ENCODE results near the gene DLX4. TPM values are rescaled to one million over a fixed set of nuclear protein-coding genes. Genes with fewer than 3 reads are reported as not detected.

Gene DLX4
- total RNA-seq, 1 donor from 2014 or later: not detected

GRCh38 chr17:49930880-49931279 lies 38.1 kb upstream of the DLX4 start:
- no peaks in the 10 kb centered on the region for H3K36me3 ChIP-seq (ENCODE audit: control insufficient read depth in 3 of 3, insufficient read depth in 3 of 3, low read length in 3 of 3)
- H3K9me3 ChIP-seq (ENCODE audit: control insufficient read depth in 3 of 3, low read length in 3 of 3): no peaks in the 10 kb centered on the region
- no peak overlapping the region for H3K9ac ChIP-seq (ENCODE audit: low read depth in 1 of 3, low read length in 3 of 3)
- H3K4me3 ChIP-seq (ENCODE audit: low read length in 3 of 3): no peak overlapping the region
- peaks cover 0 to 11% (median 5%) of the 10 kb centered on the region in 3 donors for H3K4me1 ChIP-seq (ENCODE audit: control insufficient read depth in 3 of 3, insufficient read depth in 3 of 3, low read length in 3 of 3)
- H3K27ac ChIP-seq (ENCODE audit: low read depth, low read length): no peak overlapping the region
- peaks cover 24 to 56% (median 45%) of the 10 kb centered on the region in 3 donors for H3K27me3 ChIP-seq (ENCODE audit: control insufficient read depth in 3 of 3, insufficient read depth in 3 of 3, low read length in 3 of 3)

- Histone ChIP-seq H3K36me3 (ENCODE audit: control insufficient read depth in 3 of 3, insufficient read depth in 3 of 3, low read length in 3 of 3) (no peaks in the 10 kb centered on the region), H3K4me1 (ENCODE audit: control insufficient read depth in 3 of 3, insufficient read depth in 3 of 3, low read length in 3 of 3) (peaks cover 0 to 8% (median 5%) of the 10 kb centered on the region in 3 donors), H3K4me3 (ENCODE audit: low read length in 3 of 3) (no peak overlapping the region), H3K27me3 (ENCODE audit: control insufficient read depth in 3 of 3, insufficient read depth in 3 of 3, low read length in 3 of 3) (peaks cover 24 to 52% (median 45%) of the 10 kb centered on the region in 3 donors), H3K9me3 (ENCODE audit: control insufficient read depth in 3 of 3, low read length in 3 of 3) (no peaks in the 10 kb centered on the region), H3K9ac (ENCODE audit: low read depth in 1 of 3, low read length in 3 of 3) (no peak overlapping the region), H3K27ac (ENCODE audit: low read depth, low read length) (no peak overlapping the region)
Observed at GRCh38 chr17:49931416-49932137, 37.4 kb upstream of the DLX4 start.

- Histone ChIP-seq H3K36me3 (ENCODE audit: control insufficient read depth in 3 of 3, insufficient read depth in 3 of 3, low read length in 3 of 3) (no peaks in the 10 kb centered on the region), H3K4me1 (ENCODE audit: control insufficient read depth in 3 of 3, insufficient read depth in 3 of 3, low read length in 3 of 3) (peaks cover 0 to 2% (median under 1%) of the 10 kb centered on the region in 3 donors), H3K27me3 (ENCODE audit: control insufficient read depth in 3 of 3, insufficient read depth in 3 of 3, low read length in 3 of 3) (peaks cover 24 to 46% (median 45%) of the 10 kb centered on the region in 3 donors), H3K9ac (ENCODE audit: low read depth in 1 of 3, low read length in 3 of 3) (no peak overlapping the region), H3K4me3 (ENCODE audit: low read length in 3 of 3) (no peak overlapping the region), H3K9me3 (ENCODE audit: control insufficient read depth in 3 of 3, low read length in 3 of 3) (no peaks in the 10 kb centered on the region), H3K27ac (ENCODE audit: low read depth, low read length) (no peak overlapping the region)
Observed at GRCh38 chr17:49932138-49932723, 36.8 kb upstream of the DLX4 start.

- Histone ChIP-seq H3K9me3 (ENCODE audit: control insufficient read depth in 3 of 3, low read length in 3 of 3) (no peaks in the 10 kb centered on the region), H3K27me3 (ENCODE audit: control insufficient read depth in 3 of 3, insufficient read depth in 3 of 3, low read length in 3 of 3) (peaks cover 24 to 46% (median 42%) of the 10 kb centered on the region in 3 donors), H3K27ac (ENCODE audit: low read depth, low read length) (no peak overlapping the region), H3K9ac (ENCODE audit: low read depth in 1 of 3, low read length in 3 of 3) (no peak overlapping the region), H3K4me1 (ENCODE audit: control insufficient read depth in 3 of 3, insufficient read depth in 3 of 3, low read length in 3 of 3) (no peaks in the 10 kb centered on the region), H3K4me3 (ENCODE audit: low read length in 3 of 3) (no peak overlapping the region), H3K36me3 (ENCODE audit: control insufficient read depth in 3 of 3, insufficient read depth in 3 of 3, low read length in 3 of 3) (no peaks in the 10 kb centered on the region)
Observed at GRCh38 chr17:49932901-49933300, 36.1 kb upstream of the DLX4 start.

- H3K27me3 ChIP-seq (ENCODE audit: control insufficient read depth in 3 of 3, insufficient read depth in 3 of 3, low read length in 3 of 3): peaks cover 19 to 45% (median 36%) of the 10 kb centered on the region in 3 donors
- H3K4me1 ChIP-seq (ENCODE audit: control insufficient read depth in 3 of 3, insufficient read depth in 3 of 3, low read length in 3 of 3): no peaks in the 10 kb centered on the region
- H3K4me3 ChIP-seq (ENCODE audit: low read length in 3 of 3): no peak overlapping the region
- H3K9ac ChIP-seq (ENCODE audit: low read depth in 1 of 3, low read length in 3 of 3): no peak overlapping the region
- H3K9me3 ChIP-seq (ENCODE audit: control insufficient read depth in 3 of 3, low read length in 3 of 3): no peaks in the 10 kb centered on the region
- H3K36me3 ChIP-seq (ENCODE audit: control insufficient read depth in 3 of 3, insufficient read depth in 3 of 3, low read length in 3 of 3): no peaks in the 10 kb centered on the region
- H3K27ac ChIP-seq (ENCODE audit: low read depth, low read length): no peak overlapping the region
Observed at GRCh38 chr17:49935526-49936210, 33.3 kb upstream of the DLX4 start.

GRCh38 chr17:49936386-49936785 lies 32.6 kb upstream of the DLX4 start:
- no peak overlapping the region for H3K9ac ChIP-seq (ENCODE audit: low read depth in 1 of 3, low read length in 3 of 3)
- H3K27ac ChIP-seq (ENCODE audit: low read depth, low read length): no peak overlapping the region
- peaks cover 17 to 43% (median 29%) of the 10 kb centered on the region in 3 donors for H3K27me3 ChIP-seq (ENCODE audit: control insufficient read depth in 3 of 3, insufficient read depth in 3 of 3, low read length in 3 of 3)
- no peaks in the 10 kb centered on the region for H3K9me3 ChIP-seq (ENCODE audit: control insufficient read depth in 3 of 3, low read length in 3 of 3)
- H3K36me3 ChIP-seq (ENCODE audit: control insufficient read depth in 3 of 3, insufficient read depth in 3 of 3, low read length in 3 of 3): no peaks in the 10 kb centered on the region
- H3K4me3 ChIP-seq (ENCODE audit: low read length in 3 of 3): no peak overlapping the region
- no peaks in the 10 kb centered on the region for H3K4me1 ChIP-seq (ENCODE audit: control insufficient read depth in 3 of 3, insufficient read depth in 3 of 3, low read length in 3 of 3)

GRCh38 chr17:49939318-49939717 lies 29.7 kb upstream of the DLX4 start:
- no peaks in the 10 kb centered on the region for H3K36me3 ChIP-seq (ENCODE audit: control insufficient read depth in 3 of 3, insufficient read depth in 3 of 3, low read length in 3 of 3)
- no peaks in the 10 kb centered on the region for H3K4me1 ChIP-seq (ENCODE audit: control insufficient read depth in 3 of 3, insufficient read depth in 3 of 3, low read length in 3 of 3)
- peaks cover 40 to 53% (median 45%) of the 10 kb centered on the region in 3 donors for H3K27me3 ChIP-seq (ENCODE audit: control insufficient read depth in 3 of 3, insufficient read depth in 3 of 3, low read length in 3 of 3)
- no peaks in the 10 kb centered on the region for H3K9me3 ChIP-seq (ENCODE audit: control insufficient read depth in 3 of 3, low read length in 3 of 3)
- H3K4me3 ChIP-seq (ENCODE audit: low read length in 3 of 3): no peak overlapping the region
- H3K27ac ChIP-seq (ENCODE audit: low read depth, low read length): no peak overlapping the region
- H3K9ac ChIP-seq (ENCODE audit: low read depth in 1 of 3, low read length in 3 of 3): no peak overlapping the region

- H3K4me3 ChIP-seq (ENCODE audit: low read length in 3 of 3): no peak overlapping the region
- peaks cover 45 to 56% (median 48%) of the 10 kb centered on the region in 3 donors for H3K27me3 ChIP-seq (ENCODE audit: control insufficient read depth in 3 of 3, insufficient read depth in 3 of 3, low read length in 3 of 3)
- no peak overlapping the region for H3K27ac ChIP-seq (ENCODE audit: low read depth, low read length)
- no peaks in the 10 kb centered on the region for H3K9me3 ChIP-seq (ENCODE audit: control insufficient read depth in 3 of 3, low read length in 3 of 3)
- no peaks in the 10 kb centered on the region for H3K36me3 ChIP-seq (ENCODE audit: control insufficient read depth in 3 of 3, insufficient read depth in 3 of 3, low read length in 3 of 3)
- no peaks in the 10 kb centered on the region for H3K4me1 ChIP-seq (ENCODE audit: control insufficient read depth in 3 of 3, insufficient read depth in 3 of 3, low read length in 3 of 3)
- H3K9ac ChIP-seq (ENCODE audit: low read depth in 1 of 3, low read length in 3 of 3): no peak overlapping the region
Observed at GRCh38 chr17:49941427-49941826, 27.6 kb upstream of the DLX4 start.

- H3K4me1 ChIP-seq (ENCODE audit: control insufficient read depth in 3 of 3, insufficient read depth in 3 of 3, low read length in 3 of 3): no peaks in the 10 kb centered on the region
- H3K36me3 ChIP-seq (ENCODE audit: control insufficient read depth in 3 of 3, insufficient read depth in 3 of 3, low read length in 3 of 3): no peaks in the 10 kb centered on the region
- H3K27me3 ChIP-seq (ENCODE audit: control insufficient read depth in 3 of 3, insufficient read depth in 3 of 3, low read length in 3 of 3): peaks cover 49 to 64% (median 57%) of the 10 kb centered on the region in 3 donors
- H3K27ac ChIP-seq (ENCODE audit: low read depth, low read length): no peak overlapping the region
- H3K9me3 ChIP-seq (ENCODE audit: control insufficient read depth in 3 of 3, low read length in 3 of 3): no peaks in the 10 kb centered on the region
- no peak overlapping the region for H3K4me3 ChIP-seq (ENCODE audit: low read length in 3 of 3)
- no peak overlapping the region for H3K9ac ChIP-seq (ENCODE audit: low read depth in 1 of 3, low read length in 3 of 3)
Observed at GRCh38 chr17:49942947-49943346, 26.0 kb upstream of the DLX4 start.
